HCEC 1CT (cell line): ENCODE measurements around the gene PES1.
A peak's percentile ranks its signal among the peaks of the same experiment; 100 is the strongest.
"Not testable (repeated sequence)": the region's sequence is repeated elsewhere in the genome, so short reads cannot be mapped to it uniquely, and the experiment has no call there.

Source experiments
- DNase-seq: peaks from one replicate; pipeline ENCODE4 v3.0.0-alpha.2; 2017

Gene PES1

DNA sequence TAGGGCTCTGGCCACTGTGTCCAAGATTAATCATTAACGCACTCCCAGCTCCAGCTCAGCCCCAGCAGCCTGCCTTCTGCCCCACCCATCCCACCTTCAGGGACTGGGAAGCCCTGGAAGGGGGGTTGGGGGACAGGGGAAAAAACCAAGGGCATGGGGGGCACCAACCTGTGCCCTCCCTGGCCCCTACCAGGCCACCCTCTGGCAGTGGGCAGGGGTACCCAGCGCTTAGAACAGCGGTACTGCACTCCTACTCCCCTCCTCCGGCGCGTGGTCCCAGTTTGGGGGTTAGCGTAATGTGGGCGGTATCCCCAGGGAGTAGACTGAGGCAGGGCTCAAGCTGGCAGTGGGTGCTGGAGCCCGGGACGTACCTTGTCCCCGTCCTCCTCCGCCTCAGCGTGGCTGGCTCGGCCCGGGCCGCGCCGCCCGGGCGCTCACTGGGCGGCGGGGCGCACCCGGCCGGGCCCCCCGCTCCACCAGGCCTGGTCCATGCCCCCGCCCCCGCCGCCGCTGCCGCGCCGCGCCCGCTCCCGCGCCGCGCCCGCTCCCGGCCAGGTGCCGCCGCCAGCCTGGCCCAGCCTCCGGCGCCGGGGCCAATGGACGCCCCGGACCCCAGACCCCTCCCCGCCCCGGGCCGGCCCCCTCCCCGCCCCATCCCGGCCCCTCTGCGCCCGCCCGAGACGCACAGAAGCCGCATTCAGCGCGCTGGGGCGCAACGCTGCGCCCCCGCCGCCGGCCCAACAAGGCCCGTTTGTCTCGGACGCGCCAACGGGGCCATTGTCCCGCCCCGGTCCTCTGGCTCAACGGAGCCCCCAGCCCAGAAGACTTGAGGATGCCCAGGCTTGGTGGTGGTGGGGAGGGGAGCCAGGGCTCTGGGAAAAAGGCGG is 17.4 kb downstream of the PES1 start, which contains the start of gene GAL3ST1:
Gene GAL3ST1, minus strand, starts transcription at position 571 of the 887 bp plus-strand sequence. CDS start 17,273 bp downstream, outside the sequence.
- no peak for DNase-seq

DNA sequence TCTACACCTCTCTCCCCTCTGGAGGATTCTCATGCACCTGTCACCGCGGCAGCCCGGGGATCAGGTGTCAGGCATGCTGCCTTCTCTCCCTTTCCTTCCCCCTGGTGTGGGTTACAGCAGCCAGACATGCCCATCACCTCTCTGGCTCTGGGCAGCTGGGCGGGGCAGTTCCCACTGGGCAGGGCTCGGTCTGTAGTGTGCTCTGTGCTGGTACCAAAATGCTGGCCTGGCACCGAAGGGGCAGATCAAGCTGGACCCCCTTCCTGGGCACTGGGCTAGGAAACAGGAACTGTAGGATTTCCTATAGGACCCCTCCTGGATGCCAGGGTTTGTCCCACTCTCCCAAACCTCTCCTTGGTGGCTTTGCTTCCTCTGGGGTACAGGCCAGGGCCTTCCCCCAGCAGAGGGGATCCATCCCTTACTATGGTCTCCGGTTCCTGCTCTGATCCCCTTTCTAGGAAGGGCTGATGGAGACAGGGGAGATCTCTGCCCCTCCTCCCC is 18.1 kb downstream of the PES1 start:
- DNase-seq, result no peak

DNA sequence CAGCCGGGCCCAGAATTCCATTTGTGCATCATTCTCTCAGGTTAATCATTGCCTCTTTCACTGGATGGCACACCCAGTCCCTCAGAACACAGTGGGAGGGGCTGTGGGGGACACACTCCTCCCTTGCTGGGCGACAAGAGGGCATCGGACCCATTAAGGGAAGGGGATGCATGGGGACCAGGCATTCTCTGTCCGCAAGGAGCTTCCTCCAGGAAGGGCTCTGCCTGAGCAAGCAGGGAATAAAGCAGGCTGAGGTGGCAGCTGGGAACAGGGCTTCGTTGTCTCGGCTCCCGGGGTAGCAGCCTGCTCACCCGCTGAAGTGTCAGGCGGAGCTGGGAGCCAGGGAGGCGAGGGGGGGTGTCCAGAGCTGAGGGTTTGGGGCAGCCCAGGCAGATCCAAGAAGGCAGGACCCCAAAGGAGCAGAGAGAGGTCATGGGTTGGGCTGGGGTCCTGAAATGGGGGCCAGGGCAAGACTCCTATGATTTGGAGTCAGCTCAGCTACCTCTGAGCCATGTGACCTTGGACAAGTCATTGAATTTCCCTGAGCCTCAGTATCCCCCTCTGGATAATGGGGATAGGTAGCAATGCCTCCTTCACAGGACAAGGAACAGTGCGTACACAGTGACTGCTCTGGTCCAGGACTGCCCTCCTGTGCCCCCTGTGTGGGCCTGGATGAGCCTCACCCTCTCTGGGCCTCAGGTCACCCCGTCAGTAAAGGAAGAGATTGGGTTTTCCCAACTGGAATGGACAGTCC is 18.7 kb downstream of the PES1 start:
- DNase-seq, result no peak

DNA sequence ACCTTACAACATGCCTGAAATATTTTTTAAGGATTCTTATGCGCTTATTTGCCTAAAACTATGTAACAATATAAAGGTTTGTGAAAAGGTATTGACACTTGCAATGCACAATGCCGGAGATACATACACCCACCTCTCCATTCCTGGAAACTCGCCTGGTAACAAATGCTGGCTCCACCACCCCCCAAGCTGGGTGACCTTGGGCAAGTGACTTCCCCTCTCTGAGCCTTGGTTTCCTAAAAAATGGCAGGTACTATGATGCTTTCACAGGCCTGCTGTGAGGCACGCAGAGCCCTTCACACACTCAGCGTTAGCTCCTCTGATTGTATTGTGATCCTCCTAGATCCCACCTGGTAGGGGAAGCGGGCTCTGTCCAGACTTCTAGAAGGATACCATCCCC is 19.5 kb downstream of the PES1 start:
- no peak for DNase-seq

DNA sequence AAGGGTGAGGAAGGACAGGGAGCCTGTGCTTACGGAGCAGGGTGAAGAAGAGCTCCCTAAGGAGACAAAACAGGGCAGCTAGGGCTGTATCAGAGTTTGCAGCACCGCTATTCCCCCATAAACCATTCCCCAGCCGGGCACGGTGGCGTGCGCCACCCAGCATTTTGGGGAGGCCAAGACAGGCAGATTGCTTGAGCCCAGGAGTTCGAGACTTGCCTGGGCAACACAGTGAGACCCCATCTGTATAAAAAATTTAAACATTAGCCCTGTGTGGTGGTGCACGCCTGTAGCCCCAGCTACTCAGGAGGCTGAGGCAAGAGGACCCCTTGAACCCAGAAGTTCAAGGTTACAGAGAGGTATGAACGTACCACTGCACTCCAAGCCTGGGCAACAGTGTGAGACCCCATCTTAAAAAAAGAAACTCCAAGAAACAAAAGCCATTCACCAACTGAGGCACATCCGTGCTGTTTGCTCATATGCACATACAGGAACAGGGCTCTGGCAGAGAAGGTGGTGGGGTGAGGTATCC is 22.0 kb downstream of the PES1 start:
- no peak for DNase-seq

DNA sequence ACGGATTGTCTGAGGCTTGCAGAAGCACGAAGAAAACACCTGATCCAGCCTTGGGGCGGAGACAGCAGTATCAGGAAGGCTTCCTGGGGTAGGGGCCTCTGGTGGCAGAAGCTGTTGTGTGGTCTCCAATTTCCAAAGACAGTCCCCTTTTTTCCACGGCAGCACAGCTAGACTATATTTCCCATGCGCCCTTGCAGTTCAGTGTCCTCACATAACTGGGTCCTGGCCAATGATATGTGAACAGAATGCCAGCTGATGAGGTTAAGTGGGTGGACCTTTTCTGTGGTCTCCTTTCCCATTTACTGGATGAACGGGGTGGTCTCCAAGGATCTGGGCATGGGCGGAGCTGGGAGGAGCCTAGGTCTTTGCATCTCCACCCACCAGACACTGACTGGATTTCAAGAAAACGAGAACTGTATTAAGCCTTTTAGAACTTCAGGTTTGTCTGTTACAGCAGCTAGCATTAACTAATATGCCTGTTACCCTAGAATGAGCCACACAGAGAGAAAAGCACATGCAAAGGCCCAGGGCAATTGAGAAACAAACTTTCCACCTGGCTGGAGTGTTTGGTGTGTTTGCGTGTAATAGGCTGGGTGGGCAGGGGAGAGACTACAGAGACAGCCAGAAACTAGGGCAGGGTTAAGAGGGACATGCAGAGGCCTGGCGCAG is 23.4 kb downstream of the PES1 start:
- no peak for DNase-seq

DNA sequence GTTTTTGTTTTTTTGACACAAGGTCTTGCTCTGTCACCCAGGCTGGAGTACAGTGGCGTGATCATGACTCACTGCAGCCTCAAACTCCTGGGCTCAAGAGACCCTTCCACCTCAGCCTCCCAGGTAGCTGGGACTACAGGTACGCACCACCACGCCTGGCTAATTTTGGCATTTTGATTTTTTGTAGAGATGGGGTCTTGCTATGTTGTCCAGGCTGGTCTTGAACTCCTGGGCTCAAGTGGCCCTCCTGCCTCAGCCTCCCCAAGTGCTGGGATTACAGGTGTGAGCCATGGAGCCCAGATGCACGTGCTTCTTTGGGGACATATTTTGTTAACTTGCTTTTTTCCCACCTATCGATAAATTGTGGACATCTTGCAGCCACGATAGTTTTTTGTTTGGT is 24.4 kb downstream of the PES1 start:
- DNase-seq, result not testable (repeated sequence)

DNA sequence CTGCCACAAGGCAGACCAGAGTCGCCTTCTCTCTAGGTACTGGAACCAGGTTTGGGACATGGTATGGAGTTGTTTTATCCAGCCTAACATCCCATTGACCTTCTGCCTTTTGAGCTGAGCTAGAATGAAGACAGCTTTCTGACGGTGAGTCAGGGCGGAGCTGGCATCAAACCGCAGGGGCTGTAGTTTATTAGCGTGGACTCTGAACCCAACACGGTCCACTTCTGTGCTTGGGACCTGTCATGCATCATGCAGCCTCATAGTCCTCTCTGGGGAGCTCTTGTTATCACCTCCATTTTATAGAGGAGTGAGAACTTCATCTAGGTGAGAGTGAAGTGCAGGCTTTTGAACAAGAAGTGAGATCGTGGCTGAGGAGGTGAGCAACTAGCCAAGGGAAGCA is 25.6 kb downstream of the PES1 start:
- DNase-seq, result no peak

DNA sequence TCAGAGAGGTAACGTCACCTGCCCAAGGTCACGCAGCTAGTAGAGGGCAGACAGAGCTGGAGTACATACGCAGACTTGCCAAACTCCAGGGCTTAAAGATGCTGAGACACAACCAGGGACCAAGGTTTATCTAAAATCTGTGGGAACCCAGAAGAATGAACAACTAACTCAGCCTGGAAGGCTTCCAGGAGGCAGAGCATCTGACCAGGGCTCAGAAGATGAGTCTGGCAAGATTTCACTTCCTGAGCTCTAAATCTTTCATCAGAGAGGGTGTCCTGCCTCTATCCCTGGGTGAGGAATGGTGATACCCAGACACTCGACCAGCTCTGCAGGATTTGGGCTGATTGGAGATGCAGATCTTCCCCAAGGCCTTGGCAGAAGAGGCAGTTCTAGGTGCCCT is 26.4 kb downstream of the PES1 start:
- peak; percentile 11 for DNase-seq

DNA sequence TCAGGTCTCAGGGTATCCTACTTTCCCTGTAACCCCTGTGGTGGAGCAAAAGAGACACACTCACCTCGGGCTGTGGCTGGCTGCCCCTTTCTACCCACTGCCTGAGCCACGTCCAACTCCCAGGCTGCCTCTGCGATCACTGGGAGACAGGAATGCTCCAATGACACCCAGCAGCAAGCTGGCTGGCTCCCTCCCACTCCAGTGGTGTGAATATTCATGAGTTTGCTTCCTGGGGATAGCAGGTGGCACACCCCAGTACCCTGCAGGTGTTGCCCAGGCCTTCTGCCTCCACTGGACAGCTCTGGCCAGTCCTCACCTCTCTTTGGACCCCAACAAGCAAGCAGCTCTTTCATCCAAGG is 27.0 kb downstream of the PES1 start:
- DNase-seq, result no peak

DNA sequence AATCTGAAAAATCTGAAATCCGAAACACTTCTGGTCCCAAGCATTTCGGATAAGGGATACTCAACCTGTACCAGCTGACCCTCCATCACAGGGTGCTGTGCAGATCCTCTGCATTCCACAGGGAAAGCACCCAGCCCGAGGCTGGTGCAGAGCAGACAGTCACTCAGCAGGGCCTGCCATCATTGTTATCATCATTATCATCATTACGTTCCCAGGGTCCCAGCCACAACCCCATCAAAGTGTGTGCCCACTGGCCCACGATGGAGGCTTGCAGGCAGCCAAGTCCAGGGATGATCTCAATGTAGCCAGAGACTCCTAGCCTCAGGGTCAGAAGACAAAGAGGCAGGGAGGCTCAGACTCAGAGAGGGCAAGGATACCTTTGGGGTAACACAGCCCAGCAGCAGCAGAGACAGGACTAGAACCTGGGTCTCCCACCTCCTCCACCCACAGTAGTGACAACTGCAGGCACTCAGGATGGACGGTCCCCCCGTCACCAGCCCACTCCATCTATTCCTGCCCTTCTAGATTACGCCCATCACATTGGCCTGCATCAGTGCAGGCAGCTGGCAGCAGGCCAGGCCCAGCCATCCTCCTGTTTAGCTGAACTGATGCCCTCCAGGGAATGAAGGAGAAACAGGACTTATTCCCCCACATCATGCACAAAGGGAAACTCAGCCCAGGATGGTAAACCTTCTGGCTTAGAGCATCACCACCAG is 27.5 kb downstream of the PES1 start:
- DNase-seq, result no peak

DNA sequence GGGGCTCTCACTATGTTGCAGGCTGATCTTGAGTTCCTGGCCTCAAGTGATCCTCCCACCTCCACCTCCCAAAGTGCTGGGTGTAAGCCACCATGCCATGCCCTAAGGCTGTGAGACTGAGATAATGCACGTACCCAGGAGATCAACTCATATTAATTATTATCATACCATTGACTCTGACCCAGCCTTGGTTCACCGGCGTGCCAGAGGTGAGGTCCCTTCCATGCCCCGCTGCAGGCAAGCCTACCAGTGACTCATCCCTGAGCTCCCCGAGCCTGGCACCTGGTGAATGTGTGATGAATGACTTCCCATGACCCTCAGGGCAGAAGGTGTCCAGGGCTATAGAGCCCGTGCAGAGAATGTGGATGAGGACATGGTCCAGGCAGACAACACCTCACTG is 29.3 kb downstream of the PES1 start:
- DNase-seq, result no peak

DNA sequence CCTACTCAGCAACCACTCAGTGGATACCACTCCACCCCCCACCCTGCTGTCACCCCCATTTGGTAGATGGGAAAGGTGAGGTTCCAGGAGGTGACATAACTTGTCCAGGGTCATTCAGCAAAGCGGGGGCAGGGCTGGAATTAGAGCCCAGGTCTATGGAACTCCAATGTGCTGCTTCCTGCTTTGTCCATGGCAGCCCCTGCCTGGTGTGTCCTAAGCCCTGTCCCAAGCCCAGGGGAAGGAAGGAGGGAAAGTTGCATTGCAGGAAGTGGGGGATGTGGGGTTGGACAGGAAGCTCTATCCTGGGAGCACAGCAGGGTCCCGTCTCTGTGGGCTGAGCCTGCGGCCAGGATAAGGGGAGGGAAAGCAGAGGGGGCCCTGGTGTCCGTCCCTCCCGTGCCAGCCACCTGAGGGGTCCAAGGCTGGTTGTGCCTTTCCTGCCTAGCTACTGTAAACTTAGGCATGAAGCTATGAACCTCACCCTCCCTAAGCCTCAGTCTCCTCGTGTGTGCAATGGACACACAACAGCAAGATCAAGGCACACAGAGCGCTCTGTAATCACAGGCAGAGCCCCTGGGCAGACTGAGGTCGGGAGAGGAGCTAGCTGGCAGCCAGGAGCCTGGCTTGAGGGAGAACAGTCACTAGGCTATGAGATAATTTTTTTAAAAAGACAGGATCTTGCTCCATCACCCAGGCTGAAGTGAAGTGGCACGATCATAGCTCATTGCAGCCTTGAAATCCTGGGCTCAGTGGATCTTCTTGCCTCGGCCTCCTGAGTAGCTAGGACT is 30.1 kb downstream of the PES1 start:
- DNase-seq, result no peak

DNA sequence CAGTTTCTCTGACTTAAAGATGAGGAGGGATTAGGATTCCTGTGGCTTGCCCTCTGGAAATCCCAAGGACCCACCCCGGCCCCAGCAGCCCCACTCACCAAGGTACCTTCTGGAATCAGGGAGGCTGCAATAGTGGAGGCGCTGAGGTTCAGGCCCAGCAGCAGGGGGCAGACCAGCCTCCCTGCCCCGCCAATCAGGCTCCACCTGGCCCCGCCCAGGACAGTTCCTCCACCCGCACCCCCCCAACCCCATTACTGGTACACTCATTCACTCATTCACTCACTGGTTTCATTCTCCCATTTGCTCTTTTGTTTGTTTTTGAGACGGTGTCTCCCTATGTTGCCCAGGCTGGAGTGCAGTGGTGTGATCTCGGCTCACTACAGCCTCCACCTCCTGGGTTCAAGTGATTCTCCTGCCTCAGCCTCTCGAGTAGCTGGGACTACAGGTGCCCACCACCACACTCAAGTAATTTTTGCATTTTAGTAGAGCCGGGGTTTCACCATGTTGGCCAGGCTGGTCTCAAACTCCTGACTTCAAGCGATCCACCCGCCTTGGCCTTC is 31.0 kb downstream of the PES1 start:
- DNase-seq, result peak; percentile 24

DNA sequence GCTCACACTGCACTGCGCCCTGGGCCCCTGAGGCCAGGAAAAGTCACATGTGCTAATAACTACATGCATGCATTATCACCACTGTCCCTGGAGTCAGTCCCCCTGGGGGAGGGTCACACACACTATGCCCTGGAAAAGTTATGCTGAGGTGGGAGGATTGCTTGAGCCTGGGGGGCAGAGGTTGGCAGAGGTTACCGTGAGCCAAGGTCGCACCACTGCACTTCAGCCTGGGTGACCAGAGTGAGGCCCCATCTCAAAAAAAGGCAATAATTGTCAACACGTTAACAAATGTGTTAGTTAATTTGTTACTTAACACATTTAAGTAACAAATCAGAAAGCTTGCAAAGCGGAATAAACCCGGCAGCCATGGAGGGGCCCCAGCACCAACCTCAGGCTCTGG is 31.8 kb downstream of the PES1 start:
- no peak for DNase-seq

DNA sequence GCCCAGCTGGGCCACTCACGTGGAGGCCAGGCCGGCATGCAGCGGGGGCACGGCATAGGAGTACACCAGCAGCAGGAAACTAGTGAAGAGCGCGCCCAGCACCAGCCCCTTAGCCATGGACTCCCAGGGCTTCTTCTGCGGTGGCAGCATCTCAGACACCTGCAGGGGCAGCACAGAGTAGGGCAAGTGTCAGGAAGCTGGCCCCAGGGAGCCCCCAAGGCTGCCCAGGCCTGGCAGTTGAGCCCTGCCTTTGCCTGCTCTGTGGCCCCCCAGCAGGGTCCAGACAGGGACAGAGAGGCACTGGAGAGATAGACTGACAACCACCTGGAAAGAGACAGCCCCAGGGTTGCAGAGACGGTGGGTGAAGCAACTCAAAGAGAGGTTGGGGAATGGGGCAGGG is 34.5 kb downstream of the PES1 start:
- no peak for DNase-seq

DNA sequence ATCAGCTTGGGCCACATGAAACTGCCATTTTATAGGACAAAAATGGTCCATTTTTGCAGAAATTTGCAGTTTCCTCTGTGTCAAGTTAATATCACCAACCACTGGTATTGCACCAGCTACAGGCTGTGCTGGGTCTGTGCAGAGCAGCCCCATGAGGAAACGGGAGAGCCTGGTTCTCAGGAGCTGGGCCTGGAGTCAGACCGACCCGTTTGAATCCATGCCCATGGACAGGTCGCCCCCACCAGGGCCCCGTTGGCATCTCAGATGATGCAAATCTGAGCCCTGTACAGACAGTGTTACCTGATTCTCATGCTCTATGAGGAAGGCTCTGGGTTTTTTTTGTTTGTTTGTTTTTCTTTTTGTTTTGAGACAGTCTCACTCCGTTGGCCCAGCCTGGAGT is 35.3 kb downstream of the PES1 start:
- DNase-seq, result no peak

DNA sequence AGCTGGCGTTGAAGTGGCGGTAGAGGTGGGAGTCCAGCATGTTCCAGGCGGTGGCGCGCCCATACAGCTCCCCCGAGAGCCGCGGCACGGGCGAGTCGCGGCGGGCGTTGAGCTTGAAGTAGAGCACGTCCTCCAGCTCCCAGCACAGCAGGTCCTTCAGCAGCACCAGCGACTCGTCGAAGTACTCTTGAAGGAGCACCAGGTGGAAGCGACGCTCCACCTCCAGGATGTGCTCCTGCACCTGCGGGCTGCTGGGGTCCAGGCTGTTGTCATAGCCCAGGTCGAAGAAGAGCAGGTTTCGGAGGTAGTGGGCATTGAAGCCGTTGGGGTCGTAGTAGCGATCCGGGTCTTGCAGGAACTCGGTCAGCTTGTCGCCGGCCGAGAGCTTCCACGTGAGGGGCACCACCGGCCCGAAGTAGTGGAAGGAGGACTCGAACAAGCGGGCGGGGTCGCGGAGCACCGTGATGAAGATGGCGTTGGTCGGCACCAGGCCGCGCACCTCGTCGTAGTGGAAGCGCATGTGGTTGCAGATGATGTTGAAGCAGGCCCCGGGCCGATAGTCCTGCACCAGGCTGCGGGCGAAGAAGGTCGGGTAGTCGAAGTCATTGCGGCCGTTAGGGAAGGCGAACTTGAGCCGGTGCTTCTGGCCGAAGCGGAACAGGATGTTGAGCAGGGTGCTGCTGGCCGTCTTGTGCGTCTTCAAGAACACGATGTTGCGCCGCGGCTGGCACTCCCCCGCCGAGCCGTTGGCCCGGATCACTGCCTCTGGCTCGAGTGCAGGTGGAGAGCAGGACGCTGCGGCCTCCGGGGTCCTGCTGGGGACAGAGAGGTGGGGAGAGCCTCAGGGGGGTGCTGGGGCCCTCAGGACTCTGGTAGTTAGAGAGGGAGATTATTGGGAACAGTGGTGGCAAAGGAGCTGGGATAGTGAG is 36.2 kb downstream of the PES1 start:
- DNase-seq, result no peak

DNA sequence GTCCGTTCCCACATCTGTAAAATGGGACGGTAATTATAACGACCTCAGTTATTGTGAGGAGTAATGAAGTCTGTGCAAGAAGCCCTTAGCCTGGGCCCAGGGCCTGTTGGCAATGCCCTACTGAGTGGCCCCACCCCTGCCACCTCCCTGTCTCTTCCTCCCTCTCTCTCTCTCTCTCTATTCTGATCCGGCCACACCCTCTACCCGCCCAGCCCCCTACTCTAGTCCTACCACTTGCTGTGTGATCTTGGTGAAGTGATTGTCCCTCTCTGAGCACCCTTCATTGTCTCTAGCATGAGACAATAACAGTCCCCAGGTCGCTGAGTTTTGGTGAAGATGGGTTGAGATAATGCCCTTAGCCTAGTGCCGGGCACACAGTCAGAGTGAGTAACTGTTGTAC is 37.7 kb downstream of the PES1 start:
- no peak for DNase-seq

DNA sequence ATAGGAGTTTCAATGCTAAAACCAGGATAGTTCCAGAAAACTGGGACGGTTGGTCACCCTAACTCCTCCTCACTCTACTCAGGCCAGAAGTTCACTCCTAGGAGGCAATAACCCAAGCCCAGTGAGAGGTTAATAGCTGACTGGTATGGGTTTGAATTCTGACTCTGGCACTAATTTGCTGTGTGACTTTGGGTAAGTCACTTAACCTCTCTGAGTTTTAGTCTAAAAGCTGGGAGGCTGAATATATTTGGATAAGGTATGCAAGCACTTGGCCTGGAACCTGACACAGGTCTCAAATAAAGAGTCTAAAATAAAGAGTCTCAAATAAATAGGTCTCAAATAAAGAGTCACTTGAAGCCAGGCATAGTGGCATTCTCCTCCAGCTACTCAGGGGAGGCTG is 39.0 kb downstream of the PES1 start:
- no peak for DNase-seq
